ENCODE results near the gene RAB4B.
"Not testable (repeated sequence)": the region's sequence is repeated elsewhere in the genome, so short reads cannot be mapped to it uniquely, and the experiment has no call there.

RAB4B gene

GRCh38 chr19:40750874-40751537, 27.0 kb upstream of the RAB4B start, which contains the start of gene SNRPA:
SNRPA (plus strand) TSS chr19:40751203; CDS start chr19:40751409, 206 bp downstream.
- DNase-seq (ENCODE audit: low spot score) = peak; percentile 95

GRCh38 chr19:40752257-40752781, 25.7 kb upstream of the RAB4B start:
- DNase-seq (ENCODE audit: low spot score) = no peak

- no peak for DNase-seq (ENCODE audit: low spot score)
These were observed 23.3 kb upstream of the RAB4B start for GRCh38 chr19:40754611-40755247.

DNA sequence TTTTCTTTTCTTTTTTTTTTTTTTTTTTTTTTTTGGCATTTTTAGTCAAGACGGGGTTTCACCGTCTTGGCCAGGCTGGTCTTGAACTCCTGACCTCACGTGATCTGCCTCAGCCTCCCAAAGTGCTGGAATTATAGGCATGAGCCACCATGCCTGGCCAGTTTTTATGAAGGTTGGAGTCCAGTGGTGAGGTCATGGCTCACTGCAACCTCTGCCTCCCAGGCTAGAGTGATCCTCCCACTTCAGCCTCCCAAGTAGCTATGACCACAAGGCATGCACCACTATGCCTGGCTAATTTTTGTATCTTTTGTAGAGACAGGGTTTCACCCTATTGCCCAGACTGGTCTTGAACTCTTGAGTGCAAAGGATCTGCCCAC, 22.8 kb upstream of the RAB4B start:
- no peak for DNase-seq (ENCODE audit: low spot score)

DNA sequence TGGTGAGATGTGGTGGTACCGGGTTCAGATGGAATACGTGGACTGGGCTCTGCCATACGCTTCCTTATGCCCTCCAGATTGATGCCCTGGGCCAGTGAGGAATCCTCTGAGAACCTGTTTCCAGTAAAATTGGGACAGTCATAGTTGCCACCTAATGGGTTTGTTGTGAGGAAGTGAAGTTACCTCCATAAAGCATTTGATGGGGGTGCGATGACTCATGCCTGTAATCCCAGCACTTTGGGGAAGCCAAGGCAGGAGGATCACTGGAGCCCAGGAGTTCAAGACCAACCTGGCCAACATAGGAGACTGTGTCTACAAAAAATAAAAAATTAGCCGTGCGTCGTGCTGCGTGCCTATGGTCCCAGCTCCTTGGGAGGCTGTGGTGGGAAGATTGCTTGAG, 22.3 kb upstream of the RAB4B start:
- no peak for DNase-seq (ENCODE audit: low spot score)

GRCh38 chr19:40756502-40757110, 21.4 kb upstream of the RAB4B start:
- no peak for DNase-seq (ENCODE audit: low spot score)

DNA sequence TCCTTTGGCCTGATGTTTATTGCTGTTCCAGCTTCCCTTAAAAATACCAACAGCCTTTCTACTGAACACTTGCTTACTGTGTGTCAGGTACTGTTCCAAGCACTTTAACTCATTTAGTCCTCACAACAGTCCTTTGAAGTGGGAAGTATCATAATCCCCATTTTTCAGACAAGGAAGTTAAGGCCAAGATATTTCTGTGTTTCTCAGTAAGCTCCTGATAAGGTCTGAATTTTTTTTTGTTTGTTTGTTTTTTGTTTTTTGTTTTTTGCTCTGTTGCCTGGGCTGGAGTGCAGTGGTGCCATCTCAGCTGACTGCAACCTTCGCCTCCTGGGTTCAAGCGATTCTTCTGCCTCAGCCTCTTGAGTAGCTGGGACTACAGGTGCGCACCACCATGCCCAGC, 19.6 kb upstream of the RAB4B start:
- DNase-seq (ENCODE audit: low spot score) = no peak

DNA sequence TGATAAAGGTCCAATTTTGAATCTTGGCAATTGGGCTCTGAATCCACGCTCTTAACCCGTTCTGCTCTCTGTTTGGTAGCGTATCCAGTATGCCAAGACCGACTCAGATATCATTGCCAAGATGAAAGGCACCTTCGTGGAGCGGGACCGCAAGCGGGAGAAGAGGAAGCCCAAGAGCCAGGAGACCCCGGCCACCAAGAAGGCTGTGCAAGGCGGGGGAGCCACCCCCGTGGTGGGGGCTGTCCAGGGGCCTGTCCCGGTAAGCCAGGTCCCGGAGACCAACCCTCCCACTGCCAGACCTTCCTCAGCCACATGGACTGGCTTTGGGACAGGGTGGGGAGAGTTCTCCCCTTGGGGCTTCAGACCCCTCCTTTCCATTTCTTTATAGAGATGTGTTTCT, 18.7 kb upstream of the RAB4B start:
- DNase-seq (ENCODE audit: low spot score) = no peak

DNA sequence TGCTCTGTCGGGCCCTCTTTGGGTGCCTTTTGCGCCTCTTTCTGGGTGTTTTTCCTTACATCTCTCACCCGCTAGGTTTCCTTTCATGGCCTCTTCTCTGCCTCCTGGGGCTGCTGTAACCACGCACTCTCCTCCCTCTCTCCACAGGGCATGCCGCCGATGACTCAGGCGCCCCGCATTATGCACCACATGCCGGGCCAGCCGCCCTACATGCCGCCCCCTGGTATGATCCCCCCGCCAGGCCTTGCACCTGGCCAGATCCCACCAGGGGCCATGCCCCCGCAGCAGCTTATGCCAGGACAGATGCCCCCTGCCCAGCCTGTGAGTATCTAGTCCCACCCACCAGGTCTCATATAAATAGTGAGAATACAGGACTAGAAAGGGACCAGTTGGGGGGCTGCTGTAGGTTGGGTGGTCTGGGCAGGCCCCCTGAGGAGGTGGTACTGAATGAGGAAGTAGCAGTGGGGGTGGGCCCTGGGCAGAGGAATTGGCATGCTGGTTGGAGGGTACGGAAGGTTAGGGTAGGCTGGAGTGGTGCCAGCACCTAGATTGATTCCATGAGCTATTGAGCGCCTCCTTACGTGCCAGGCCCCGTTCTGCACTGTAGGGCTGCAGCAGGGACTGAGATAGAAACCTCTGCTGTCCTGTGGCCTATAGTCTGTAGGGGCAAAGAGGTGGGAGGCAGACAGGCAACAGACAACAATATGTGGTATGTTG, 15.1 kb upstream of the RAB4B start:
- no peak for DNase-seq (ENCODE audit: low spot score)

- DNase-seq (ENCODE audit: low spot score) = no peak
These were observed 14.5 kb upstream of the RAB4B start for GRCh38 chr19:40763526-40763925.

DNA sequence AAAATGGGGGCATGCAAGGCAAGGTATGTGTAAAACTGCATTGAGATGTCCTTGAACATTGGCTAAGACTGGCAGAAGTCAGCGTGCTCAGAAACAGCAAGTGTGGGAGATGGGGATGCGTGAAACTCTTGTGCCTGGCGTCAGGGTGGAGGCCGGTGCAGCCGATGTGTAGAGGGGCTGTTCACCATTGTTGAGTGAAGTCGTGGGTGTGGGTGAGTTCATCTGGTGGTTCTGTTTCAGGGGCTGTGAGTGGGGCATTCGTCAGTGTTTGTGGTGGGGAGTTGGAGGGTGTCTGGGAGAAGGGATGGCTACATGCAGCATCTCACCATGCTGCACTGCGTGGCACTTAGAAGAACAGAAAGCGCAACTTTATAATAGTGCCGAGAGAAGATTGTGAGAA, 14.1 kb upstream of the RAB4B start:
- DNase-seq (ENCODE audit: low spot score) = no peak

- not testable (repeated sequence) for DNase-seq (ENCODE audit: low spot score)
These were observed 11.7 kb upstream of the RAB4B start for GRCh38 chr19:40766385-40766784.

- DNase-seq (ENCODE audit: low spot score) = no peak
These were observed 9.2 kb upstream of the RAB4B start for GRCh38 chr19:40768869-40769268.

- not testable (repeated sequence) for DNase-seq (ENCODE audit: low spot score)
These were observed 6.8 kb upstream of the RAB4B start for GRCh38 chr19:40771101-40771862.

DNA sequence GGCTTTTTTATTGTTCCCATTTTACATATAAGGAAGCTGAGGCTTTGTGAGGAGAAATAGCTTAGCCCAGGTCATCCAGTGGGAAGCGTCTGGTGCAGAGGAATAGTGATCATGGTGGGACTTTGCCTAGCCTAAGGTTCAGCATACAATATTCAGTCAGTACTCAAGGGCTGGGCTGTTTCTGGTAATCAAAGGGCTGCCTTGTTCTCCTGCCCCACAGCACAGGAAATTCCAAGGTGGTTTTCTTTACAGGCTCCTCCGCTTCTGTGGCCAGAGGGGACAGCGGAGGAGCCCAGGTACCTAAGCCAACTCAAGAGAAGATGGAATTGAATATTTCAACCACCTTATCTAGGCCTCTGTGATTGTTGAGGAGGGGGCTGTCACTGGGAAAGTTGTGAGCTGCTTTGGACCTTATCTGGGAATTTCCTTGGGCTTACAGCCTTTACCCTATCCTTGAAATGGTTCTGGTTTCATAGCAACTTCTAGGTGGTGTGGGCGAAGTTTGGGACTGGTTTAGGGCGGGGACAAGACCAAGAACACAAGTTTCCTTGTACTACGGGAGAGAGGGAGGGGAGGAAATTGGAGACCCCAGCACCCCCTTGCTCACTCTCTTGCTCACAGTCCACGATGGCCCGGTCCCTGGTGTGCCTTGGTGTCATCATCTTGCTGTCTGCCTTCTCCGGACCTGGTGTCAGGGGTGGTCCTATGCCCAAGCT, 3.0 kb upstream of the RAB4B start, which contains the start of gene MIA:
MIA (plus strand) TSS at position 606 of the 716 bp plus-strand sequence; CDS start at position 628, 22 bp downstream.
- no peak for DNase-seq (ENCODE audit: low spot score)

DNA sequence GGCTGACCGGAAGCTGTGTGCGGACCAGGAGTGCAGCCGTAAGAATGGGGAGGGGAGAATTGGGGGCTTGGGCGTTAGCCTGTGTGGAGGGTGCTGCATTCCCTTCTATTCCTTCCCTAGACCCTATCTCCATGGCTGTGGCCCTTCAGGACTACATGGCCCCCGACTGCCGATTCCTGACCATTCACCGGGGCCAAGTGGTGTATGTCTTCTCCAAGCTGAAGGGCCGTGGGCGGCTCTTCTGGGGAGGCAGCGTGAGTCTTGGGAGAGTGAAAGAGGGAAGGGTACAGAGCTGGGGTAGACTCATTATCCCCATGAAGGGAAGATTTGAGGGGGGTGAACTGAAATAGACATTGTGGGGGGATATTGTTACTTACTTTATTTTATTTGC, 2.4 kb upstream of the RAB4B start:
- no peak for DNase-seq (ENCODE audit: low spot score)

GRCh38 chr19:40776364-40776763, 1.7 kb upstream of the RAB4B start:
- DNase-seq (ENCODE audit: low spot score) = no peak

DNA sequence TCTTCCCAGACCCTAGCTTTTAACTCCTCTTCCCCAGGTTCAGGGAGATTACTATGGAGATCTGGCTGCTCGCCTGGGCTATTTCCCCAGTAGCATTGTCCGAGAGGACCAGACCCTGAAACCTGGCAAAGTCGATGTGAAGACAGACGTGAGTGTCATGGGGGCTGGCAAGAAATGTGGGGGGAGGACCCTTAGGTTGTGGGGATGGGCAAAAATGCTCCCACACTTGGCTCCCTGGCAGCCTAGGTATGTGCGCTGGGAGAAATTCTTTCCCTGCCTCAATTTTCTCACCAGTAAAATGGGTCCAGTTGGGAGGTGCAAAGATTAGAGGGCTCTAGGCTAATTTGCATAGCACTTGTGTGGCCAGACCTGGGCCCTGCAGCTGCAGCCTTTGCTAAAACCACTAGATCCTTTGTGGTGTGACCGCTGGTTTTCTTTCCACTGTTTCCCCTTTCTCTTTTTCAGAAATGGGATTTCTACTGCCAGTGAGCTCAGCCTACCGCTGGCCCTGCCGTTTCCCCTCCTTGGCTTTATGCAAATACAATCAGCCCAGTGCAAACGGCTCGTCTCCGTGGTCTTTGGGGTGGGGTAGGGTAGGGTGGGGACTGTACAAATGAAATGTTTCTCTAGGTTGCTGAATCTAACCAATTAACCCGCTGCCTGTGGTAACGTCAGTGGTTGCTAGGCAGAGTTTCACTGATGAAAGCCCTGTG, 959 bp upstream of the RAB4B start:
- peak; percentile 89 for DNase-seq (ENCODE audit: low spot score)

DNA sequence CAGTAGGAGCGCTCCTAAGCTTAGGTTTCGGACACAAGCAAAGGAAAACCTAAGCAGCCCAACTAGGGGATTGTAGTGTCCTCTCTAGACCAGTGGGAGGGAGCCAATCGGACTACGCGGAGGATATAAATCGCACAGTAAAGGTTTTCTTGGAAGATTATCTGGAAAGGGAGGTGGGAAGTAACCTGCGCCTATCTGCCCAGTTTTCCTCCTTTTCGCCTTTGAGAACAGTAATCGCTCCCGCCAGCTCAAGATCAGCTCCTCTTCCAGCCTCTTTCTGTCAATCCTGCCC, 456 bp upstream of the RAB4B start:
- DNase-seq (ENCODE audit: low spot score) = no peak

- DNase-seq (ENCODE audit: low spot score) = peak; percentile 40
These were observed 748 bp downstream of the RAB4B start for GRCh38 chr19:40778706-40779284.

All from AG08396 (cell line).